GM18951 (cell line): ENCODE measurements around the gene MALT1.

Experiments
- POLR2A ChIP-seq: IDR thresholded peaks from 4 replicates; pipeline ENCODE4 v1.6.1; 2011; ENCODE audit warnings: mild to moderate bottlenecking; ENCODE audit not compliant: insufficient read length, insufficient read depth; ENCODE audit errors: extremely low read depth
- in situ Hi-C: fragments of 300-500 bp; cut with MboI; formaldehyde crosslinking; loops from one replicate; pipeline ENCODE4 v1.12.0; 2022; ENCODE audit warnings: low sequenced_read_pairs, mixed read lengths, inconsistent platforms; ENCODE audit not compliant: unreplicated experiment

MALT1 gene

GRCh38 chr18:58715540-58715939 is 44.3 kb downstream of the MALT1 start:
- in situ Hi-C loops, result no loop called here
- no peak for TF ChIP-seq POLR2A

GRCh38 chr18:58716060-58716756 is 44.9 kb downstream of the MALT1 start:
- no peak for TF ChIP-seq POLR2A
- in situ Hi-C loops, result no loop called here

- in situ Hi-C loops, result no loop called here
- TF ChIP-seq POLR2A, result no peak
Measured at GRCh38 chr18:58721566-58722239, 50.4 kb downstream of the MALT1 start.

- in situ Hi-C loops, result no loop called here
- no peak for TF ChIP-seq POLR2A
Measured at GRCh38 chr18:58723810-58724602, 52.7 kb downstream of the MALT1 start.

GRCh38 chr18:58726671-58727070 is 55.4 kb downstream of the MALT1 start:
- TF ChIP-seq POLR2A, result no peak
- in situ Hi-C loops, result no loop called here

- TF ChIP-seq POLR2A, result no peak
- in situ Hi-C loops, result no loop called here
Measured at GRCh38 chr18:58727776-58728500, 56.7 kb downstream of the MALT1 start.

GRCh38 chr18:58728719-58729118 is 57.5 kb downstream of the MALT1 start:
- in situ Hi-C loops, result no loop called here
- TF ChIP-seq POLR2A, result no peak

- TF ChIP-seq POLR2A, result no peak
- in situ Hi-C loops, result no loop called here
Measured at GRCh38 chr18:58730618-58731017, 59.4 kb downstream of the MALT1 start.

GRCh38 chr18:58732471-58732870 is 61.2 kb downstream of the MALT1 start:
- in situ Hi-C loops, result no loop called here

GRCh38 chr18:58733866-58734265 is 62.6 kb downstream of the MALT1 start:
- in situ Hi-C loops, result no loop called here
- TF ChIP-seq POLR2A, result no peak

More at GRCh38 chr18:58732471-58732870, 61.2 kb downstream of the MALT1 start:
- TF ChIP-seq POLR2A, result no peak

GRCh38 chr18:58738322-58738721 is 67.1 kb downstream of the MALT1 start:
- in situ Hi-C loops, result no loop called here
- no peak for TF ChIP-seq POLR2A

GRCh38 chr18:58745914-58746313 is 74.6 kb downstream of the MALT1 start:
- in situ Hi-C loops, result no loop called here
- no peak for TF ChIP-seq POLR2A
